GM03348 (cell line): Measurements from ENCODE around the gene INSRR.

Experiments used
- DNase-seq: peaks from one replicate; pipeline ENCODE4 v3.0.0; 2012; ENCODE audit warnings: low spot score

Gene INSRR

DNA sequence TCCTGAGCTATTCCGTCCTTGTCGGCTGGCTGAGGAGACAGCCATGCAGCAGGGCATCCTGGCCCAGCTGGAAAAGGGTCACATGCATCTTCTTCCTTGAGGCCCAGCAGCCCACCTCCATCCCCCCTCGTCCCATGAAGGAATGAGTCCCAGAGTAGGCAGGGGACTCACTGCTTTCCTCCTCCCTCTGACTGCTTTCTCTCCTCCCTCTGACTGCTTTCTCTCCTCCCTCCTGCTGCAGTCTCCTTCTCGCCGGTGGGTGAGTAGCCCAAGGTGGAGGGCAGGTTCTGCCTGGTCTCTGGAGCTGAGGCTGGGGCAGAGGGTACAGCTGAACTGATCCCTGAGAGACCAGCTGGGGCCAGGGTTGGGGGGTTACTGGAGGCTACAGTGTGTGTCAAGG, 15.2 kb upstream of the INSRR start:
- DNase-seq, result no peak

- no peak for DNase-seq
Measured at GRCh38 chr1:156873659-156874058, 14.7 kb upstream of the INSRR start.

GRCh38 chr1:156869455-156869854, 10.5 kb upstream of the INSRR start:
- no peak for DNase-seq

- no peak for DNase-seq
Measured at GRCh38 chr1:156868341-156868740, 9.4 kb upstream of the INSRR start.

DNA sequence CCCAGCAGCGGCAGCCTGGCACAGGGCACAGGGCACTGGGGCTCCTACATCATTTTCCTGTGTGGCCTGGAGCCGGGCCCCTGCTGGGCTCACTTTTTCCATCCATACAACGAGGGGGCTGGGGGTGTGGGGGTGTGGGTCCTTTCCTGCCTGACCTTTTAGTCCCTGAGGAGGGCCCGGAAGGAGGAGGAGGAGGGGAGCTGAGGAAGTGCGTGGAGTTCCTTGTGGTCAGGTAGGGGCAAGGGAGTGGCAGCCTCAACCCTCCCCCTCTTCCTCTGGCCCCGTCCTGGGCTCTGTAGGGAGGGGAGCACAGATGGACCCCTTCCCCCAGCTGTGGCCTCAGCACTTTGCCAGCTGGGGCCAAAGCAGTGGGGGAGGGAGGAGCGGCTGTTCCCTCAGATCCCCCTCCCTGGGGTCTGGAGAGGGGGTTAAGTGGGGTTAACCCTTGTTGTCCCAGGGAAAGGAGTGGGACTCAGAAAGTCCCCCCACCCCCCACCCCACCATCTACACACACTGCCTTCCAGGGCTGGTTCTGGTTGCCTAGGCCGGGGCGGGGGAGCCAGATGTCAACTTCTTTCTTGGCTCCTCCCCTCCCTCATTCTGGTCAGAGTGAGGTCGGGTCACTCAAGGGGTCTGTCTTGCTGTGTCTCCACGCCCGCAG, 7.5 kb upstream of the INSRR start:
- DNase-seq, result no peak

DNA sequence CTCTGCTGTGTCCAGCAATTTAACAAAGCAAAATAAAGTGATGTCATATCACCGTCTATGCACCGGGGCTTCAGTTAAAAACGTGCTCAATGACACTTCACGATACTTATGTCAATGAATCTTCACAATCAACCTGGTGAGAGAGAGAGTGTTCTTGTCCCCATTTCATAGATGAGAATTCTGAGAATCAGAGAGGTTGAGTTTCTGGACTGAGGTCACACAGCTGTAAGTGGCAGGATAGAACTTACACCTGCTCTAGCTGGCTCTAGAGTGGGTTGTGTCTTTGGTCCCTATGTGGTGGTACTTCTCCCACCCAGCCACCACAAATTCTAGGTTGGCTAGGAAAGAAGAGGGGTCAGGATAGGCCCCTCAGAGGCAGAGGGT, 6.9 kb upstream of the INSRR start:
- DNase-seq, result no peak

GRCh38 chr1:156865258-156865657, 6.3 kb upstream of the INSRR start:
- no peak for DNase-seq

DNA sequence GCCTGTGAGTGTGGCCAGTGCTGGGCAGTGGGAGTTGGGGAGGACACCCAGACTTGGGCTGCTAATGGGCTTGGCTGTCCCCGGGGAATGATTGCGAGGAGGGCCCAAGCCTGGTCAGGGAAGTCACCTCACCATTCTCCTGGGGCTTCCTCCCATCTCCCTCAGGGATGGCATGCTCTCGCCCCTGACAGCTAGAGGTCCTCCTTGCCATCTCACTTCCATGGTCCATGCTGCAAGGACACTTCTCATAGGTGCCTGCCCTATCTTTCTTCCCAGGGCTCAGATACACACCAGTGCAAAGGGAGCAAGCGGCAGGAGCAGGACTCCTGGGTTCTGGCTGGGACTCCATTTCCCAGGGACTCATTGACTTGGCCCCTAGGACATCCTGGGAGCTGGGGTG, 5.9 kb upstream of the INSRR start:
- no peak for DNase-seq

GRCh38 chr1:156863631-156864030, 4.7 kb upstream of the INSRR start:
- no peak for DNase-seq

- no peak for DNase-seq
Measured at GRCh38 chr1:156862997-156863599, 4.2 kb upstream of the INSRR start.

DNA sequence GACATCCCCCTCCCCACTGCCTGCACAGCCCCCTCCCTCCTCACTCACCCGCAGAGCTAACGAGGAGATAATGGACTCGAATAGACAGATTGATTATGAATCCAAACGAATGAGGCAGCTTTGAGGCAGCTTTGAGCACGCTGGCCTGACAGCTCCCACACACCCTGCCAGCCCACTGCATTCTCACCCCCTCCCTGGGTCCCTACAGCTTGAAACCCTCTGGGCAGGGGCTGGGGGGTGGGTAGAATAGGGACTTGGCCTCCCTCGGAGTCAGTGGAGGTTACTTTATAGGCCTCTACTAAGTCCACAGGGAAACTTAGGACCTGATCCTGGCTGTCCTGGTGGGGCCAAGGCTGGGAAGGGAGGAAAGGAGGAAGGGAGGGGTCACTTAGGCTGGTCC, 3.7 kb upstream of the INSRR start:
- DNase-seq, result no peak

GRCh38 chr1:156860628-156861423, 1.9 kb upstream of the INSRR start, which contains the start of gene NTRK1:
NTRK1 (plus strand) TSS chr1:156860865; CDS start chr1:156860935, 70 bp downstream.
- peak; percentile 72 for DNase-seq

GRCh38 chr1:156860113-156860627, 1.3 kb upstream of the INSRR start:
- peak; percentile 87 for DNase-seq

- peak; percentile 48 for DNase-seq
Measured at GRCh38 chr1:156859523-156860112, 701 bp upstream of the INSRR start.

DNA sequence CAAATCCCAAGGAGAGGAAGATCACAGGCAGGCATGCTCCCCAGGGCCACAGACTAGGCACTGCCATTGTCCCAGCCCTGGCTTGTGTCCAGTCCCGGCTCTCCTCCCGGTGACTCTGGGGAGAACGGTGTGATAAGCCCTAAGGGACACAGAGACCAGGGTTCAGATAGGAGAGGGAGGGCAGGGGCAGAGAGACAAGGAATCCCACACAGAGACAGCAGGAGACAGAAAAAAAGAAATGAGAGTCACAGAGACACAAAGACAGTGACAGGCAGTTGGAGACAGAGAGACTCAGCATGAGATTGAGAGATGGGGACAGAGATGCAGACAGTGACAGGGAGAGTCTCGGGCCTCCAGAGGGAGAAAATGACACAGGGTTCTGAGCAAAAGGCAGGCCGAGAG, 361 bp downstream of the INSRR start:
- no peak for DNase-seq

GRCh38 chr1:156857532-156857931, 1.4 kb downstream of the INSRR start:
- DNase-seq, result no peak

- no peak for DNase-seq
Measured at GRCh38 chr1:156856282-156856785, 2.6 kb downstream of the INSRR start.

DNA sequence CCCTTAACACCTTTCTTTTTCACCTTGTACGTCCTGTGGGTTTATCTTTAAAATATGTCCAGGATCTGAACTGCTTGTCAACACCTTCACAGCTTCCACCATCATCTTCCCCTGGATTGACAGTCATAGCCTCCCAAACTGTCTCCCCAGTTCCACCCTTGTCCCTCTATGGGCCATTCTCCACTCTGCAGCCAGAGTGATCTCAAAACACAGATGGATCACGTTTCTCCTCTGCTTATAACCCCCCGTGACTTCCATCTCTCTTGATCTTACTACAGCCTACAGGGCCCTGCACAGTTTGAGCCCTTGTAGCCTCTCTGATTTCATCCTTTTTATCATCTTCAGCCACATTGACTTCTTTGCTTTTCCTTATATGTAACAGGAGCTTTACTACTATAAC, 4.3 kb downstream of the INSRR start:
- DNase-seq, result no peak

- DNase-seq, result no peak
Measured at GRCh38 chr1:156853761-156854160, 5.2 kb downstream of the INSRR start.

DNA sequence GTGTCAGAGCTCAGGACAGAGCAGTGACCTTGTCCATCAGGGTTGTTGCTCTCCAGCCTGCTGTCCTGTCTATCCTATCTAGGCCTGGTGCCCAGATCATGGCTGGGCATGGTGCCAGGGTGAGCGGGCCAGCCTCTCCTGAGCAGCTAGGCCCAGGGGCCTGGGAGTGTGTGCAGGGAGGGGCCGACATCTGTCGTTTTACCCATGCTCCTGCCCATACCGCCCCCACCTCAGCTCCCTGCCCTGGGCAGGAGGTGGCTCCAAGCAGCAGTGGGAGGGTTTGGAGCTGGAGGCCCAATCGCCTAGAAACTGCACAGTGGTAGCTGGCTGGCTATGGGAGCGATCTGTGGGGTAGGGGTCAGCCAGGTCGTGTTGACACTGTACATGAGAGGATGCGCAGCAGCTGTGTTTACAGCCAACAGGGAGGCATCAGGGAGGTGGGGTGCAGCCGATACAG, 6.5 kb downstream of the INSRR start:
- peak; percentile 45 for DNase-seq

GRCh38 chr1:156851779-156852417, 7.0 kb downstream of the INSRR start:
- no peak for DNase-seq

GRCh38 chr1:156849151-156849496, 9.8 kb downstream of the INSRR start:
- no peak for DNase-seq
